Central memory CD8-positive, alpha-beta T cell (primary cell): ENCODE measurements around the gene ICE2.

Experiments used
- ATAC-seq: fragments of 150-1000 bp; cut with Tn5 transposase; replicated peaks from 2 replicates; pipeline ENCODE4 v1.10.0; 2022; ENCODE audit warnings: mild to moderate bottlenecking, moderate FRiP score, moderate number of reproducible peaks; ENCODE audit not compliant: poor library complexity, severe bottlenecking; ENCODE audit errors: extremely low read depth
- DNase-seq, 2 donors: peaks; one replicate each; pipeline ENCODE4 v3.0.0; 2021; ENCODE audit warnings: low spot score in 2 of 2
- H3K27ac Mint-ChIP-seq: one replicate; pipeline ENCODE4 v1.8.0; 2022; ENCODE audit warnings: low read depth, mild to moderate bottlenecking, moderate library complexity, mixed read lengths
- H3K27me3 Mint-ChIP-seq: one replicate; pipeline ENCODE4 v1.8.0; 2022; ENCODE audit warnings: mixed read lengths
- H3K36me3 Mint-ChIP-seq: one replicate; pipeline ENCODE4 v1.8.0; 2022; ENCODE audit warnings: mild to moderate bottlenecking, moderate library complexity, mixed read lengths; ENCODE audit not compliant: insufficient read depth
- H3K4me1 Mint-ChIP-seq: one replicate; pipeline ENCODE4 v1.8.0; 2022; ENCODE audit warnings: mixed read lengths
- H3K4me3 Mint-ChIP-seq: one replicate; pipeline ENCODE4 v1.8.0; 2022; ENCODE audit warnings: mild to moderate bottlenecking, moderate library complexity, mixed read lengths
- H3K9me3 Mint-ChIP-seq: one replicate; pipeline ENCODE4 v1.8.0; 2022; ENCODE audit warnings: mixed read lengths

Gene ICE2

GRCh38 chr15:60480888-60481287 lies 1.9 kb upstream of the ICE2 start:
- DNase-seq = no peak
- no peak for ATAC-seq
- Mint-ChIP-seq H3K27me3 (no peaks in the 10 kb centered on the region), H3K36me3 (peaks cover 14% of the 10 kb centered on the region), H3K4me3 (no peak overlapping the region), H3K4me1 (peaks cover 44% of the 10 kb centered on the region), H3K27ac (no peak overlapping the region), H3K9me3 (no peaks in the 10 kb centered on the region)

GRCh38 chr15:60480149-60480548 lies 1.2 kb upstream of the ICE2 start:
- Mint-ChIP-seq H3K4me1 (peaks cover 44% of the 10 kb centered on the region), H3K36me3 (peaks cover 14% of the 10 kb centered on the region), H3K27me3 (no peaks in the 10 kb centered on the region), H3K9me3 (no peaks in the 10 kb centered on the region), H3K4me3 (peak overlapping the region; percentile 94), H3K27ac (peak overlapping the region; percentile 100)
- DNase-seq = no peak
- no peak for ATAC-seq

- Mint-ChIP-seq H3K9me3 (no peaks in the 10 kb centered on the region), H3K27me3 (no peaks in the 10 kb centered on the region), H3K4me3 (peak overlapping the region; percentile 94), H3K4me1 (peaks cover 50% of the 10 kb centered on the region), H3K27ac (peak overlapping the region; percentile 100), H3K36me3 (peaks cover 18% of the 10 kb centered on the region)
- ATAC-seq = peak; percentile 3
- no peak for DNase-seq
Observed at GRCh38 chr15:60479361-60480110, 594 bp upstream of the ICE2 start.

- Mint-ChIP-seq H3K4me3 (peak overlapping the region; percentile 94), H3K27me3 (no peaks in the 10 kb centered on the region), H3K36me3 (peaks cover 19% of the 10 kb centered on the region), H3K27ac (peak overlapping the region; percentile 100), H3K9me3 (no peaks in the 10 kb centered on the region), H3K4me1 (peaks cover 49% of the 10 kb centered on the region)
- ATAC-seq = no peak
- no peak for DNase-seq
Observed at GRCh38 chr15:60477916-60478565, 901 bp downstream of the ICE2 start.

GRCh38 chr15:60477164-60477563 lies 1.8 kb downstream of the ICE2 start:
- Mint-ChIP-seq H3K36me3 (peaks cover 24% of the 10 kb centered on the region), H3K27me3 (no peaks in the 10 kb centered on the region), H3K4me1 (peaks cover 46% of the 10 kb centered on the region), H3K4me3 (no peak overlapping the region), H3K9me3 (no peaks in the 10 kb centered on the region), H3K27ac (peak overlapping the region; percentile 100)
- DNase-seq (no peak), ATAC-seq (no peak)

- peaks cover 24% of the 10 kb centered on the region for H3K36me3 Mint-ChIP-seq
- DNase-seq (no peak), ATAC-seq (no peak)
Observed at GRCh38 chr15:60476713-60477112, 2.2 kb downstream of the ICE2 start.

GRCh38 chr15:60473135-60473534 lies 5.8 kb downstream of the ICE2 start:
- DNase-seq = no peak
- Mint-ChIP-seq H3K4me3 (no peak overlapping the region), H3K36me3 (peaks cover 15% of the 10 kb centered on the region)

More at GRCh38 chr15:60476713-60477112, 2.2 kb downstream of the ICE2 start:
- peaks cover 46% of the 10 kb centered on the region for H3K4me1 Mint-ChIP-seq
- H3K9me3 Mint-ChIP-seq = no peaks in the 10 kb centered on the region
- H3K4me3 Mint-ChIP-seq = no peak overlapping the region
- no peak overlapping the region for H3K27ac Mint-ChIP-seq
- no peaks in the 10 kb centered on the region for H3K27me3 Mint-ChIP-seq

GRCh38 chr15:60471314-60471713 lies 7.6 kb downstream of the ICE2 start:
- H3K9me3 Mint-ChIP-seq = no peaks in the 10 kb centered on the region
- peaks cover 26% of the 10 kb centered on the region for H3K36me3 Mint-ChIP-seq
- DNase-seq = no peak
- H3K27me3 Mint-ChIP-seq = no peaks in the 10 kb centered on the region
- no peak for ATAC-seq
- peaks cover 19% of the 10 kb centered on the region for H3K4me1 Mint-ChIP-seq
- no peak overlapping the region for H3K27ac Mint-ChIP-seq
- H3K4me3 Mint-ChIP-seq = no peak overlapping the region

More at GRCh38 chr15:60473135-60473534, 5.8 kb downstream of the ICE2 start:
- Mint-ChIP-seq H3K27me3 (no peaks in the 10 kb centered on the region), H3K9me3 (no peaks in the 10 kb centered on the region), H3K27ac (no peak overlapping the region), H3K4me1 (peaks cover 34% of the 10 kb centered on the region)
- ATAC-seq = no peak

GRCh38 chr15:60469893-60470641 lies 8.9 kb downstream of the ICE2 start:
- Mint-ChIP-seq H3K36me3 (peaks cover 36% of the 10 kb centered on the region), H3K27ac (no peak overlapping the region), H3K9me3 (no peaks in the 10 kb centered on the region), H3K4me1 (peaks cover 15% of the 10 kb centered on the region), H3K27me3 (no peaks in the 10 kb centered on the region), H3K4me3 (no peak overlapping the region)
- no peak for DNase-seq
- no peak for ATAC-seq

GRCh38 chr15:60464836-60465630 lies 13.9 kb downstream of the ICE2 start:
- Mint-ChIP-seq H3K36me3 (peaks cover 46% of the 10 kb centered on the region), H3K9me3 (no peaks in the 10 kb centered on the region)
- no peak for ATAC-seq

GRCh38 chr15:60462027-60462426 lies 16.9 kb downstream of the ICE2 start:
- no peak for ATAC-seq
- H3K36me3 Mint-ChIP-seq = peaks cover 36% of the 10 kb centered on the region
- no peak for DNase-seq
- no peaks in the 10 kb centered on the region for H3K27me3 Mint-ChIP-seq
- H3K27ac Mint-ChIP-seq = no peak overlapping the region
- H3K4me1 Mint-ChIP-seq = peaks cover 6% of the 10 kb centered on the region
- H3K9me3 Mint-ChIP-seq = no peaks in the 10 kb centered on the region
- no peak overlapping the region for H3K4me3 Mint-ChIP-seq

More at GRCh38 chr15:60464836-60465630, 13.9 kb downstream of the ICE2 start:
- Mint-ChIP-seq H3K4me1 (peaks cover 12% of the 10 kb centered on the region), H3K27ac (no peak overlapping the region), H3K27me3 (no peaks in the 10 kb centered on the region), H3K4me3 (no peak overlapping the region)
- no peak for DNase-seq

GRCh38 chr15:60460931-60461330 lies 18.0 kb downstream of the ICE2 start:
- H3K36me3 Mint-ChIP-seq = peaks cover 30% of the 10 kb centered on the region
- peak overlapping the region; percentile 58 for H3K27ac Mint-ChIP-seq
- no peaks in the 10 kb centered on the region for H3K9me3 Mint-ChIP-seq

More at GRCh38 chr15:60460931-60461330, 18.0 kb downstream of the ICE2 start:
- H3K27me3 Mint-ChIP-seq = no peaks in the 10 kb centered on the region
- peaks cover 6% of the 10 kb centered on the region for H3K4me1 Mint-ChIP-seq
- H3K4me3 Mint-ChIP-seq = no peak overlapping the region
- DNase-seq = no peak
- no peak for ATAC-seq
